Thyroid gland (tissue), 4 donors: ENCODE measurements around the gene GLOD4. TPM values are rescaled to one million over a fixed set of nuclear protein-coding genes. Genes with fewer than 3 reads are reported as not detected.
"Not testable (repeated sequence)": the region's sequence is repeated elsewhere in the genome, so short reads cannot be mapped to it uniquely, and the experiment has no call there.

Source experiments
- DNase-seq, 2 donors: peaks; one replicate each; pipeline ENCODE4 v3.0.0-alpha.2; 2019
- H3K27ac ChIP-seq, 3 donors: fragments of 200-600 bp; sonication (generic); 1 replicate in 2 of 3; 2 replicates in 1 of 3; pipeline ENCODE4 v1.5.1; 2016 to 2019; ENCODE audit warnings: mild to moderate bottlenecking in 1 of 3, moderate library complexity in 1 of 3
- H3K27me3 ChIP-seq: fragments of 200-600 bp; sonication (generic); one replicate; pipeline ENCODE4 v1.5.1; 2019
- H3K36me3 ChIP-seq, 2 donors: fragments of 200-600 bp; sonication (generic); one replicate each; pipeline ENCODE4 v1.5.1; 2016 to 2019
- H3K4me1 ChIP-seq, 2 donors: fragments of 200-600 bp; sonication (generic); one replicate each; pipeline ENCODE4 v1.5.1; 2017 to 2019
- H3K4me3 ChIP-seq, 3 donors: fragments of 200-600 bp; sonication (generic); replicated peaks in 1 of 3; 1 replicate in 2 of 3; 2 replicates in 1 of 3; pipeline ENCODE4 v1.5.1; 2016; ENCODE audit warnings: mild to moderate bottlenecking in 1 of 3
- H3K9me3 ChIP-seq: fragments of 200-600 bp; sonication (generic); one replicate; pipeline ENCODE4 v1.5.1; 2017
- POLR2A ChIP-seq, 2 donors: fragments of 450-650 bp; IDR thresholded peaks; one replicate each; pipeline ENCODE4 v1.6.1; 2017; ENCODE audit warnings: antibody characterized with exemption in 2 of 2, mild to moderate bottlenecking in 2 of 2, moderate library complexity in 1 of 2
- WGBS, 2 donors: methylation state at CpG; one replicate each; pipeline ENCODE4 v1.1.5; 2017; 5-methylcytosine and 5-hydroxymethylcytosine counted together
- intact Hi-C: fragments of 100-400 bp; cut with DNase I; formaldehyde crosslinking; loops from one replicate; pipeline ENCODE4 v1.15.1; 2023
- total RNA-seq, 4 donors: library from RNA; depleted of rRNA; stranded (reverse); fragments of >200 nt; gene quantifications; one replicate each; pipeline ENCODE4 v1.2.3, GENCODE V29; 2016
- TF ChIP-seq, protein P1 (sequence below), 6 experiments: fragments of 200-600 bp in 3 of 6; fragments of 450-650 bp in 3 of 6; sonication (generic) in 3 of 6; IDR thresholded peaks; one replicate each; pipeline ENCODE4 v1.5.1; 2016 to 2019; ENCODE audit warnings: antibody characterized with exemption in 6 of 6, mild to moderate bottlenecking in 2 of 6, inconsistent platforms in 1 of 6, moderate library complexity in 1 of 6

Gene GLOD4
- total RNA-seq, 4 donors from 2014 or later: 48.9 to 94.6 (median 60.5) TPM

DNA sequence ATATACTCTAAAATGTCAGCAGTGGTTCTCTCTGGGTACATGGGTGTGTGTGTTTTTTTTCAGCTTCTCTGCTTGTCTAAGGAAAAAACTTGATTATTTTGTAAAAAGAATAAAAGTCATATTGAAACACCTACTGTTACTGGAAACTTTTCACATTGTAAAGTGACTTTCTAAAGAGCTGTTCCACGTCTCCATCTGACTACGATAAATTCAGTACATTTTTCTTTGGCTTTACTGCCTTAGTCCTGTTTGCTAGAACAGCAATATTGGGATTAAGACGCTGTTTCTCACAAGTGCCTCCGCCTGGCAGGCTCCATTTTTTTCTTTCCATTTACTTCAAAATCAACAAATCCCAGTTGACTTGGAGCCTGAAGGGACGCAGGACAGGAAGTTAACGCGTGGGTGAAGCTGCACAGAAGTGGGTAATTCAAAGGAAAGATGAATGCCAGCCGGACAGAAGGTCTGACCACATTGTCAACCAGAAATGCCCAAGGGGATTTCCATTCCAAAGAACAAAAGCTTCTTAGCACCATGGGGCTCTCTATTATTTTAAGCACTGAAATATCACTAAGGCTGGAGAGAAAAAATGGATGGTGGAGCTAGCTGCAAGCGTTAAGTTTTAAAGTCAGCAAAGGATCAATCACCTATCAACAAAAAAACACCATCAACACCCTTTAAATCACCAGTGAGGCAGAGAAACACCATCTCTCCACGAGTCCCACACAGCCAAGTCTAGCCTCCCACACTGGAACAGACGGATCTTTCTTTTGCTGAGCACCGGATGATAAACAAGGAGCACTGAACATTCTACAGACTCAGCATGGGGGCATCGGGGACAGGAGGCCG is 8.4 kb downstream of the GLOD4 start:
- H3K27ac ChIP-seq: no peak overlapping the region
- H3K9me3 ChIP-seq: no peaks in the 10 kb centered on the region
- peaks cover 57 to 70% of the 10 kb centered on the region in 2 donors for H3K36me3 ChIP-seq
- WGBS, 2 donors: 76 to 85% methylated on average over 14 of the region's 14 CpGs
- H3K27me3 ChIP-seq: no peaks in the 10 kb centered on the region
- no peak for DNase-seq
- no peak for TF ChIP-seq POLR2A (IDR thresholded peaks at IDR 0.05)
- TF ChIP-seq, protein P1, sequence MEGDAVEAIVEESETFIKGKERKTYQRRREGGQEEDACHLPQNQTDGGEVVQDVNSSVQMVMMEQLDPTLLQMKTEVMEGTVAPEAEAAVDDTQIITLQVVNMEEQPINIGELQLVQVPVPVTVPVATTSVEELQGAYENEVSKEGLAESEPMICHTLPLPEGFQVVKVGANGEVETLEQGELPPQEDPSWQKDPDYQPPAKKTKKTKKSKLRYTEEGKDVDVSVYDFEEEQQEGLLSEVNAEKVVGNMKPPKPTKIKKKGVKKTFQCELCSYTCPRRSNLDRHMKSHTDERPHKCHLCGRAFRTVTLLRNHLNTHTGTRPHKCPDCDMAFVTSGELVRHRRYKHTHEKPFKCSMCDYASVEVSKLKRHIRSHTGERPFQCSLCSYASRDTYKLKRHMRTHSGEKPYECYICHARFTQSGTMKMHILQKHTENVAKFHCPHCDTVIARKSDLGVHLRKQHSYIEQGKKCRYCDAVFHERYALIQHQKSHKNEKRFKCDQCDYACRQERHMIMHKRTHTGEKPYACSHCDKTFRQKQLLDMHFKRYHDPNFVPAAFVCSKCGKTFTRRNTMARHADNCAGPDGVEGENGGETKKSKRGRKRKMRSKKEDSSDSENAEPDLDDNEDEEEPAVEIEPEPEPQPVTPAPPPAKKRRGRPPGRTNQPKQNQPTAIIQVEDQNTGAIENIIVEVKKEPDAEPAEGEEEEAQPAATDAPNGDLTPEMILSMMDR (IDR thresholded peaks at IDR 0.05): no peak
- intact Hi-C loops: no loop called here
- H3K4me1 ChIP-seq: no peaks in the 10 kb centered on the region
- no peak overlapping the region for H3K4me3 ChIP-seq

DNA sequence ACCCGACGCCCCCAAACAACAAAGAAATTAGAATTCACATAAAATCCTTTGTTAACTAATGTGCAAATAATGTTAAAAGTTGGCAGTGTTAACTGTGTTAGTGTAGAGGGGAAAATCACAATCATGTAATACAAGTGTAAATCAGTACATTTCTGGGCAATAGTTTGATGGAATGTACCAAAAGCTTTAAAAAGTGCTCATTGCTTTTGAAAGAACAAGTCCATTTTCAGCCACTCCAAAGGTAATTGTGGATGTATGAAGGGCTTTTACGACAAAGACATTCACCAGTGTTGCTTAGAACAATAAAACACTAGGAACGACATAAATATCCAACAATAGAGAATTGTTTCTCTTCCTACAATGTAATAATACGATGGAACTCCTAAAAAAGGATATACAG is 9.1 kb downstream of the GLOD4 start:
- 88 to 91% methylated on average over 5 of the region's 5 CpGs for WGBS, 2 donors
- no peak for TF ChIP-seq POLR2A (IDR thresholded peaks at IDR 0.05)
- no peak overlapping the region for H3K4me3 ChIP-seq
- intact Hi-C loops: no loop called here
- H3K27me3 ChIP-seq: no peaks in the 10 kb centered on the region
- no peak for DNase-seq
- no peaks in the 10 kb centered on the region for H3K9me3 ChIP-seq
- H3K27ac ChIP-seq: no peak overlapping the region
- H3K4me1 ChIP-seq: no peaks in the 10 kb centered on the region
- peaks cover 51 to 67% of the 10 kb centered on the region in 2 donors for H3K36me3 ChIP-seq

DNA sequence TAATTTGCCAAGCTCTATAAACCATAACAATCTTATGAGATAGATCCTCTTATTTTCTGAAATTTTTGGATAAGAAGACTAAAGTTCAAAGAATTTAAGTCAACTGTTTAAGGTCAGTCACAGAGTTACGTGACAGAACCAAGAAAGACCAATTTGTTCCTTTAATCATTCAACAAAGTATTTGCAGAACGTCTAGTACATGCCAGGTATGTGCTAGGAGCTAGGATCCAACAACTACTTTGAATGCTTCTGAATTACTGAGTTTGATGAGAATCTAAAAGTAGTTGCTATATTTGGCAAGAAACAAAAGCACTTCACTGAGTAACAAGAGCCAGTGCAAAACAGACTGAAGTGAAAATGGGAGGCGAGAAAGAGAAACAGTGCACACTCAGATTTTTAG is 15.0 kb downstream of the GLOD4 start:
- WGBS, 2 donors: 78 to 84% methylated on average over 3 of the region's 3 CpGs
- Histone ChIP-seq H3K4me3 (no peak overlapping the region), H3K9me3 (no peaks in the 10 kb centered on the region), H3K4me1 (no peaks in the 10 kb centered on the region), H3K27ac (no peak overlapping the region), H3K27me3 (no peaks in the 10 kb centered on the region), H3K36me3 (peaks cover 39 to 40% of the 10 kb centered on the region in 2 donors)
- intact Hi-C loops: no loop called here
- DNase-seq: no peak
- TF ChIP-seq, protein P1 (IDR thresholded peaks at IDR 0.05): no peak
- TF ChIP-seq POLR2A (IDR thresholded peaks at IDR 0.05): no peak

DNA sequence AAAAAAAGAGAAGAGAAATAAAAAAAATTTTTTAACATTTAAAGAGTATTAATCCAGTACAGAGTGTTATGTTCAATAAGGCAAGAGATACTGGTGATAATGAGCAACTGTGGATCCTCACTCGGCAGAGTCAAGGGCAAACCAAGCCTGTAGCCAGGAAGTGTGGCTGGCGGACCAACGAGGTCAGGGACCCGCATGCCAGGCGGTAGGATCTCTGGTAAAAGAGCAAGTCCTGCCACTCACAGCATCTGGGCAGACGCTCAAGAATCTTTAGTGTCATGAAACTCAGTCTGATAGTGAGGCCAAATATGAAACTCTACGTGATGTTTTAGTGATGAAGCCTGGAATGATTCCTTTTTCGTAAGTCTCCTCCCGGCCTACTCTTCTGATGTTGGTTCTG is 21.7 kb downstream of the GLOD4 start:
- intact Hi-C loops: no loop called here
- H3K27ac ChIP-seq: no peak overlapping the region
- WGBS, 2 donors: 87 to 92% methylated on average over 9 of the region's 9 CpGs
- DNase-seq: no peak
- H3K27me3 ChIP-seq: no peaks in the 10 kb centered on the region
- no peaks in the 10 kb centered on the region for H3K9me3 ChIP-seq
- H3K36me3 ChIP-seq: peaks cover 7 to 14% of the 10 kb centered on the region in 2 donors
- H3K4me3 ChIP-seq: no peak overlapping the region
- no peaks in the 10 kb centered on the region for H3K4me1 ChIP-seq
- no peak for TF ChIP-seq POLR2A (IDR thresholded peaks at IDR 0.05)
- TF ChIP-seq, protein P1 (IDR thresholded peaks at IDR 0.05): no peak

- Histone ChIP-seq H3K9me3 (no peaks in the 10 kb centered on the region), H3K27ac (no peak overlapping the region), H3K36me3 (peaks cover 7 to 10% of the 10 kb centered on the region in 2 donors), H3K27me3 (no peaks in the 10 kb centered on the region), H3K4me1 (no peaks in the 10 kb centered on the region), H3K4me3 (no peak overlapping the region)
- TF ChIP-seq, protein P1 (IDR thresholded peaks at IDR 0.05): no peak
- TF ChIP-seq POLR2A (IDR thresholded peaks at IDR 0.05): no peak
- DNase-seq: no peak
- intact Hi-C loops: no loop called here
- 94% methylated on average over 5 of the region's 5 CpGs for WGBS, 2 donors
Observed at GRCh38 chr17:759964-760363, 22.1 kb downstream of the GLOD4 start.

DNA sequence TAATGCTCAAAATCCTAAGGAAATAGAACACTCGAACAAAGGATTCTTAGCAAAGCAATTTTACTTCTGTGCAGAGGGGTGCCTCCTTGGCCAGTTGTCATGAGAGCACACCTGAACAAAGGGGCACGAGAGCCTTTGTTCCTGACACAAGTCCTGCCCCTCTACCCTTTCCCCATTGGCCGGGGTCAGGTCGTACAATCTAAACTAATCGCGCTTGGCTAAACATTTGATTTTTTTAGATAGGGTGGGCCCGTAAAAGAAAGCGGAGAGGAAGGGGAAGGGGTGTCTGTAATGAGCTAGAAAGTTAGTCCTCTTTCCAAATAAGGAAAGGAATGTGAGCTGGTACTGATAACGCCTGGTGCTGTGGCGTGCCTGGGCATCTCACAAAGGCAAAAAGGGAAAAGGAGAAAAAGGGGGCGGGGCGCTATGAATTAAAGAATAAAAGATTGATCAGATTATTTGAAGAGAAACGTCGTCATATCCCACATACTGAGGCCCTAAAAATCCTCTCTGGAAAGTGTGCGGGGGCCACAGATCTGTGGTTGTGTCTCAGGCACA is 26.0 kb downstream of the GLOD4 start:
- DNase-seq, intact Hi-C loops, H3K27ac ChIP-seq, H3K27me3 ChIP-seq, H3K4me3 ChIP-seq, H3K36me3 ChIP-seq, H3K4me1 ChIP-seq, H3K9me3 ChIP-seq: not testable (repeated sequence)
- WGBS, 2 donors: 70 to 73% methylated on average over 15 of the region's 15 CpGs

GRCh38 chr17:755319-755961 is 26.6 kb downstream of the GLOD4 start:
- H3K9me3 ChIP-seq, H3K27ac ChIP-seq, H3K27me3 ChIP-seq, H3K4me3 ChIP-seq, H3K36me3 ChIP-seq, DNase-seq, intact Hi-C loops: not testable (repeated sequence)
- 95 to 96% methylated on average over 9 of the region's 9 CpGs for WGBS, 2 donors
- peaks cover 10 to 11% of the 10 kb centered on the region in 2 donors for H3K4me1 ChIP-seq
